HFFc6 (cell line): ENCODE results near the gene LATS2. TPM values are rescaled to one million over a fixed set of nuclear protein-coding genes. Genes with fewer than 3 reads are reported as not detected.

ENCODE experiments used
- DNase-seq: peaks from one replicate; pipeline ENCODE4 v3.0.0-alpha.2; 2018
- H3K27ac Mint-ChIP-seq: 2 replicates; pipeline ENCODE4 v1.8.0; 2020; ENCODE audit warnings: mild to moderate bottlenecking, mixed read lengths
- H3K27me3 Mint-ChIP-seq: 2 replicates; pipeline ENCODE4 v1.8.0; 2021; ENCODE audit warnings: mild to moderate bottlenecking, moderate library complexity, mixed read lengths; ENCODE audit not compliant: insufficient read depth
- H3K36me3 Mint-ChIP-seq: 2 replicates; pipeline ENCODE4 v1.8.0; 2021; ENCODE audit warnings: low read depth, mixed read lengths
- H3K4me1 Mint-ChIP-seq: 2 replicates; pipeline ENCODE4 v1.8.0; 2020; ENCODE audit warnings: low read depth, mixed read lengths
- H3K4me3 Mint-ChIP-seq: 2 replicates; pipeline ENCODE4 v1.8.0; 2020; ENCODE audit warnings: mild to moderate bottlenecking, moderate library complexity, mixed read lengths
- H3K9me3 Mint-ChIP-seq: 2 replicates; pipeline ENCODE4 v1.8.0; 2020; ENCODE audit warnings: mild to moderate bottlenecking, mixed read lengths
- total RNA-seq, 6 experiments: library from RNA; stranded (reverse); fragmentation: NEBNext Ultra II Directional; extraction: Animal tissue kit (Norgen Biotek cat#: 25700); gene quantifications; 2 replicates in 1 of 6; 3 replicates in 5 of 6; pipeline ENCODE4 v1.2.3, GENCODE V29; 2021
- TF ChIP-seq, protein P1 (sequence below): fragments of 200-600 bp; sonication (generic); IDR thresholded peaks from 2 replicates; pipeline ENCODE4 v1.5.0; 2021; ENCODE audit warnings: antibody characterized with exemption, mild to moderate bottlenecking

The LATS2 gene
- total RNA-seq, 6 experiments from 2014 or later = 43.5 to 54.8 (median 44.9) TPM

DNA sequence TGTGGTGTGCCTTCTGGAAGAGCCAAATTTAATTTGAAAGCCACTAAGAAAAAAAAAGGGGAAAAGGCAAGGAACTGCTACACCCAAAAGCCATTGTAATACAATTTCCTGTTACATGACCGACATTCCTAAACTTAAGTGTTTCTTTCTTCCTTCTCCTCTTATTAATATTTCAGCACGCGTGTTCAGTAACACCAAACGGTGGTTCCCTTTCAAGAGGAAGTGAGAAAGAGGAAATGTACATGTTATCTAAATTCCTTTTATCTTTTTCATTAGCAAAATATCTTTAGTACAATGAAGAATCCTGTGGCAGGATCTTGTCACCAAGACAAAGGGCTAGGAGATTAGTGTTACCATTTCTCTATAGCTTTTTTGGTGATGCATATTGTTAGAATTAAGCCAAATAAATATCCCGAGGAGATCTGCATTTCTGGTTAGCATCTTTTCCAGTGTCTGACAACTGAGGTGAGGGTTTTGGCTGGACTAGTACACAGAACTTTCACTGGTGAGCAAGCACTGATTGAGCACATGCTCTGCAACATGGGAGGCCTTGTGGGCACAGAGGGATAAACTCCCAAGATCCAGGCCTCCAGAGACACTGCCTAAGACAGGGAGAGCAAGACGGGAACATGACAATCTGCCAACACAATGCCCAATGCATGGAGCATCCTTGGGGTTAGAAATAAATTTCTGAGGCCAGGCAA, 22.1 kb downstream of the LATS2 start:
- no peak overlapping the region for H3K4me3 Mint-ChIP-seq
- H3K27me3 Mint-ChIP-seq = peaks cover 8% of the 10 kb centered on the region
- H3K36me3 Mint-ChIP-seq = peaks cover 20% of the 10 kb centered on the region
- H3K4me1 Mint-ChIP-seq = peaks cover 60% of the 10 kb centered on the region
- TF ChIP-seq, protein P1, sequence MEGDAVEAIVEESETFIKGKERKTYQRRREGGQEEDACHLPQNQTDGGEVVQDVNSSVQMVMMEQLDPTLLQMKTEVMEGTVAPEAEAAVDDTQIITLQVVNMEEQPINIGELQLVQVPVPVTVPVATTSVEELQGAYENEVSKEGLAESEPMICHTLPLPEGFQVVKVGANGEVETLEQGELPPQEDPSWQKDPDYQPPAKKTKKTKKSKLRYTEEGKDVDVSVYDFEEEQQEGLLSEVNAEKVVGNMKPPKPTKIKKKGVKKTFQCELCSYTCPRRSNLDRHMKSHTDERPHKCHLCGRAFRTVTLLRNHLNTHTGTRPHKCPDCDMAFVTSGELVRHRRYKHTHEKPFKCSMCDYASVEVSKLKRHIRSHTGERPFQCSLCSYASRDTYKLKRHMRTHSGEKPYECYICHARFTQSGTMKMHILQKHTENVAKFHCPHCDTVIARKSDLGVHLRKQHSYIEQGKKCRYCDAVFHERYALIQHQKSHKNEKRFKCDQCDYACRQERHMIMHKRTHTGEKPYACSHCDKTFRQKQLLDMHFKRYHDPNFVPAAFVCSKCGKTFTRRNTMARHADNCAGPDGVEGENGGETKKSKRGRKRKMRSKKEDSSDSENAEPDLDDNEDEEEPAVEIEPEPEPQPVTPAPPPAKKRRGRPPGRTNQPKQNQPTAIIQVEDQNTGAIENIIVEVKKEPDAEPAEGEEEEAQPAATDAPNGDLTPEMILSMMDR = no peak
- no peaks in the 10 kb centered on the region for H3K9me3 Mint-ChIP-seq
- no peak for DNase-seq
- peak overlapping the region; percentile 68 for H3K27ac Mint-ChIP-seq

DNA sequence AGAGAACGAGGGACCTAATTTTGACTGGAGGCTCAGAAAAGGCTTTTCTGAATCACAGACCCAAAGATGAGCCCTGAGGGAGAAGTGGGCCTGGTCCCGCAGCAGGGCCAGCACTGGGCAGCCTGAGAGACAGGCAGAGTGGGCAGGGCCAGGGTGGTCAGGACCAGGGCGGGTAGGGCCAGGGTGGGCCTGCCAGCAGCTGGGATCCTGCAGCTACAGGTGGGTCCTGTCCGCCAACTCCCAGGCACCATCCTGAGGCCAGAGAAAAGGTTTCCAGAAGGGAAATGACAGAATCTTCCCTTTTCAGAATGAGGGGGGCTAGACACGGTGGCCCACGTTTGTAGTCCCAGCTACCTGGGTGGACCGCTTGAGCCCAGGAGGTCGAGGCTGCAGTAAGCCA, 23.7 kb downstream of the LATS2 start:
- Mint-ChIP-seq H3K36me3 (peaks cover 15% of the 10 kb centered on the region), H3K4me3 (no peak overlapping the region), H3K27ac (no peak overlapping the region; the same call in 1 of the 2 replicates), H3K4me1 (peaks cover 63% of the 10 kb centered on the region), H3K27me3 (peaks cover 13% of the 10 kb centered on the region), H3K9me3 (no peaks in the 10 kb centered on the region)
- DNase-seq = no peak
- TF ChIP-seq, protein P1 = no peak

DNA sequence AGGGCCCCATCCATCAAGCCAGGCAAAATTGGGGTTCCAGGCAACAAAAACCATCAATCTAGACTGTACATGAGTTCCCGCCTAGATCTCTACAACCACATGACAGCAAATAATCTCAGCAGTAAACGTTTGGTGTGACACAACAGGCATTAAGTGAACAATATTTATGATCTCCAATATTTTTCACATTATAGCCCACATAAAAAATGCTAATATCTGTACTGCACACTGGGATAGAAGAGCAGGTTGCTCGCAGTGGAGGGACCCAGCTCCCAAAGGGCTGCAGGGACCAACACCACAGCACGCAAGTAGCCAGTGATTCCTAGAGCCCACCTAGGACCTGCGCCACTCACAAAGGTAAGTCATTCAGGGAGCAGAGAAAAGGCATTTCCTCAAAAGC, 25.9 kb downstream of the LATS2 start:
- H3K27ac Mint-ChIP-seq = 0 out of 2 replicates have a peak overlapping the region, but pooled peaks have one; percentile 17
- H3K9me3 Mint-ChIP-seq = no peaks in the 10 kb centered on the region
- TF ChIP-seq, protein P1 = no peak
- no peak for DNase-seq
- H3K4me1 Mint-ChIP-seq = peaks cover 67% of the 10 kb centered on the region
- H3K36me3 Mint-ChIP-seq = peaks cover 14% of the 10 kb centered on the region
- H3K4me3 Mint-ChIP-seq = no peak overlapping the region
- H3K27me3 Mint-ChIP-seq = peaks cover 11% of the 10 kb centered on the region

DNA sequence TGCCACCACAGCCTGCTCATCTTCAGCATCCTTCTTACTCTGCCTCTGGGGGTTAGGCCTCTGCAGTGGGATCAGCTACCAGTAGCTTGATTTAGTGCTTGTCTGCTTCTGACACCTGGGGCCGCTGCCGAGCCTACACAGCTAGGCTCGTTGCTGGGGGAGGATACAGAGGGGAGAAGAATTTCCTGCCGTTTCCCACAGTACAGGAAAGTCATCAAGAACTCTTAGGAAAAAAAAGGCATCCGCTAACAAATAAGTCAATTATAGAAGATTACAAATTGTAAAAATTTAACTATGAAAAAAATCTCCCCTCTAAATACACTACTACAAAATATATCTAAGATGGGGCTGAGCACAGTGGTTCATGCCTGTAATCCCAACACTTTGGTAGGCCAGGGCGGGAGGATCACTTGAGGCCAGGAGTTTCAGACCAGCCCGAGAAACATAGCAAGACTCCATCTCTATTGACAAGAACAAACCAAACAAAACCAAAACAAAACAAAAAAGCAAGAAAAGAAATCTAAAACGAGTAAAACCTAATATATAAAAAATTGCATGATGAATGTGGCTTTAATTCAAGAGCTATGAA, 26.7 kb downstream of the LATS2 start:
- H3K4me3 Mint-ChIP-seq = no peak overlapping the region
- no peak for DNase-seq
- TF ChIP-seq, protein P1 = no peak
- H3K27ac Mint-ChIP-seq = peak overlapping the region; percentile 17; the same call in 1 of the 2 replicates
- no peaks in the 10 kb centered on the region for H3K9me3 Mint-ChIP-seq
- peaks cover 9% of the 10 kb centered on the region for H3K27me3 Mint-ChIP-seq
- H3K4me1 Mint-ChIP-seq = peaks cover 62% of the 10 kb centered on the region
- peaks cover 10% of the 10 kb centered on the region for H3K36me3 Mint-ChIP-seq

DNA sequence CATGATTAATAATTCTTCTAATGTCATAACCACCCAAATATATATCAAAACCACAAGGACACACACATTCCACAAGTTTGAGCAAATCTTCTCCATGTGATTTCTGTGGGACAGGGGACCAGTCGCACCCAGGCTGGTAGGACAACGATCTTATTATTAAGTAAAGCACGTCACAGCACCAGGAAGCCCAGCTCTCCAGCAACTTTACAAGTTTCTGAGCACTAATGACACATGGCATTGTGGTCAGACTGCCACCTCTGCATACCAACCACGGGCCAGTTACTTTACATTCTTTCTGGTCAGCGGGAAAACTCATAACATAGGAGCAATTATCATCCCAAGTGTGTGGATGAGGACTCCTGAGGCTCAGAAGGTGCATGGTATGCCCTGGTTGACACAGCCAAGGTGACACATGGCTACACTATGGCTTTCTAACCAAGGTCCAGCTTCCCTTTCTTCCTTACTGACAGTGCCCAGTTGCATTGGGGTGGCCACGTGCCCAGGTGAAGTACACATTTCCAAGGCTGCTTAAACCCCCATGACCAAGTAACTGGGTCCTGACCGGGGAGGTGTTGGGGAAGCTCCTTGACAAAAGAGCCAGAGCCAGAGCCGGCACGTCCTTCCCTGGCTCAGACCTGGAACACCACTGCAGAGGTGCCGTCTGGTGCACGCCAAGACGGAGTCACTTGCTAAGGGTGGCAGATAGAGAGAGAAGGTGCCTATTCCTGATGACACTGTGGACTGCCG, 27.4 kb downstream of the LATS2 start:
- H3K4me1 Mint-ChIP-seq = peaks cover 57% of the 10 kb centered on the region
- peak overlapping the region; percentile 27 for H3K4me3 Mint-ChIP-seq
- H3K36me3 Mint-ChIP-seq = peaks cover 6% of the 10 kb centered on the region
- TF ChIP-seq, protein P1 = no peak
- peaks cover 6% of the 10 kb centered on the region for H3K27me3 Mint-ChIP-seq
- peak overlapping the region; percentile 74 for H3K27ac Mint-ChIP-seq
- DNase-seq = peak; percentile 68
- H3K9me3 Mint-ChIP-seq = no peaks in the 10 kb centered on the region
